ENCODE data around the gene GPT2. TPM values are rescaled to one million over a fixed set of nuclear protein-coding genes. Genes with fewer than 3 reads are reported as not detected.

The GPT2 gene
- total RNA-seq, 1 experiment from 2014 or later, result 12.7 TPM

DNA sequence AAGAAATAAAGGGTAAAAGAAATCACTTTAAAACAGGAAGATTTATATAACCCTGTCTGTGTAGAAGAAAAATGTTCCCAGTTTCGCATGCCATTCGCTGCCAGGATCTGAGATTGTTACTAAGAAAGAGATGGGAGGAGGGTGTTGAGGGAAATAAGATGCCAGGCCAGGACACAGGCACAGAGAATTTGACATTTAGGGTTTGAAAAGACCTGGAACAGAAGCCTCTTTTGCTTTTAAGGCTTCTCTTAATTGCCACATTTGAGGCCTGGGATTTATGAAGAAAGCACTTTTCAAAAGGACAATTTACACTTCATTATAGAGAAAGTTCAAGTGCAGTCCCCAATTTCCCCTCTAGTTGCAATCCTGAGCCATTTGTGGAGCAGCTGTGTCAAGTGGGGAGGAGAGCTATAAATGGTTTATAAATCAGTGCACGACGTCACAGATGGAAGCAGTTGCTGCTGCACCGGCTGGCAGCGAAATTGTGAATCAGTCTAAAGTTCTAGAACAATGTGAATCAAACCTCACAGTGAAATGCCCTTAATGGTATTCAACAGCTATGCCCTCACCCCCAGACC is 26.7 kb upstream of the GPT2 start:
- Histone ChIP-seq H3K4me3 (ENCODE audit: low read depth in 2 of 2, low read length in 2 of 2) (no peak overlapping the region), H3K4me1 (ENCODE audit: control insufficient read depth, insufficient read depth, low read length) (no peaks in the 10 kb centered on the region), H3K27ac (ENCODE audit: low read length) (no peak overlapping the region), H3K36me3 (ENCODE audit: control insufficient read depth, insufficient read depth, low read length) (no peaks in the 10 kb centered on the region), H3K27me3 (ENCODE audit: control insufficient read depth, insufficient read depth, low read length) (no peaks in the 10 kb centered on the region), H3K9me3 (ENCODE audit: control insufficient read depth, insufficient read depth, low read depth, low read length) (no peaks in the 10 kb centered on the region)
- ChIA-PET POLR2A (no interaction called here), CTCF (no interaction called here)
- no peak for TF ChIP-seq SIN3A (IDR thresholded peaks at IDR 0.05; ENCODE audit: borderline replicate concordance, insufficient read depth, low read depth, low read length)
- TF ChIP-seq, protein P1, sequence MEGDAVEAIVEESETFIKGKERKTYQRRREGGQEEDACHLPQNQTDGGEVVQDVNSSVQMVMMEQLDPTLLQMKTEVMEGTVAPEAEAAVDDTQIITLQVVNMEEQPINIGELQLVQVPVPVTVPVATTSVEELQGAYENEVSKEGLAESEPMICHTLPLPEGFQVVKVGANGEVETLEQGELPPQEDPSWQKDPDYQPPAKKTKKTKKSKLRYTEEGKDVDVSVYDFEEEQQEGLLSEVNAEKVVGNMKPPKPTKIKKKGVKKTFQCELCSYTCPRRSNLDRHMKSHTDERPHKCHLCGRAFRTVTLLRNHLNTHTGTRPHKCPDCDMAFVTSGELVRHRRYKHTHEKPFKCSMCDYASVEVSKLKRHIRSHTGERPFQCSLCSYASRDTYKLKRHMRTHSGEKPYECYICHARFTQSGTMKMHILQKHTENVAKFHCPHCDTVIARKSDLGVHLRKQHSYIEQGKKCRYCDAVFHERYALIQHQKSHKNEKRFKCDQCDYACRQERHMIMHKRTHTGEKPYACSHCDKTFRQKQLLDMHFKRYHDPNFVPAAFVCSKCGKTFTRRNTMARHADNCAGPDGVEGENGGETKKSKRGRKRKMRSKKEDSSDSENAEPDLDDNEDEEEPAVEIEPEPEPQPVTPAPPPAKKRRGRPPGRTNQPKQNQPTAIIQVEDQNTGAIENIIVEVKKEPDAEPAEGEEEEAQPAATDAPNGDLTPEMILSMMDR (IDR thresholded peaks at IDR 0.05), result peak; percentile 29; the same call in 1 of the 2 replicates
- no TSS peak for BruUV-seq (replicated peaks)
- in situ Hi-C loops (cut with HindIII; ENCODE audit: low pct_unique_long_range_greater_than_20kb, low sequenced_read_pairs), result no loop called here
- intact Hi-C loops (cut with micrococcal nuclease; ENCODE audit: unreplicated experiment), result no loop called here
- ATAC-seq, result no peak
- no peak for DNase-seq (ENCODE audit: low read depth, low spot score)

- DNase-seq (ENCODE audit: low read depth, low spot score), result no peak
- Histone ChIP-seq H3K9me3 (ENCODE audit: control insufficient read depth, insufficient read depth, low read depth, low read length) (no peaks in the 10 kb centered on the region), H3K4me1 (ENCODE audit: control insufficient read depth, insufficient read depth, low read length) (no peaks in the 10 kb centered on the region), H3K27ac (ENCODE audit: low read length) (no peak overlapping the region), H3K4me3 (ENCODE audit: low read depth in 2 of 2, low read length in 2 of 2) (no peak overlapping the region), H3K36me3 (ENCODE audit: control insufficient read depth, insufficient read depth, low read length) (no peaks in the 10 kb centered on the region), H3K27me3 (ENCODE audit: control insufficient read depth, insufficient read depth, low read length) (no peaks in the 10 kb centered on the region)
- ChIA-PET POLR2A (no interaction called here), CTCF (no interaction called here)
- TF ChIP-seq POLR2AphosphoS5 (IDR thresholded peaks at IDR 0.05; ENCODE audit: low read depth, low read length), result no peak
- no peak for TF ChIP-seq TCF7L2 (IDR thresholded peaks at IDR 0.05; ENCODE audit: low read depth, low read length)
- TF ChIP-seq, protein P1 (IDR thresholded peaks at IDR 0.05), result no peak
- in situ Hi-C loops (cut with HindIII; ENCODE audit: low pct_unique_long_range_greater_than_20kb, low sequenced_read_pairs) (no loop called here), intact Hi-C loops (cut with micrococcal nuclease; ENCODE audit: unreplicated experiment) (no loop called here)
- ATAC-seq, result no peak
- no TSS peak for BruUV-seq (replicated peaks)
Measured at GRCh38 chr16:46858151-46858550, 26.0 kb upstream of the GPT2 start.

DNA sequence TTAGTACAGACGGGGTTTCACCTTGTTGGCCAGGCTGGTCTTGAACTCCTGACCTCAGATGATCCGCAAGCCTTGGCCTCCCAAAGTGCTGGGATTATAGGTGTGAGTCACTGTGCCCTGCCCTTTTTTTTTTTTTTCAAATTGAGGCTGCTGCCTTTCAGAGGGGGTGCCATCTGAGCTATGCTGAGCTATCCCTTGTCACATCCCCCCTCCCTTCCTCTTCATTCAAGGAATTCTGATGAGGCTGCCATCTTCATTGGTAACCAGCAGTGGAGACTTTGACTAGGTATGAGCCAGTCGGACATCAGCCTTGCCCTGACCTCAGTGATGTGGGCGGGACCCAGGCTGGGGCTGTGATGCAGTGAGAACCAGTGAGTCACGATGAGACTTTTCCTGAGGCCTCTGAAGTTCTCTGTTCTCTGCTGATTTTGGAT is 24.4 kb upstream of the GPT2 start:
- H3K9me3 ChIP-seq (ENCODE audit: control insufficient read depth, insufficient read depth, low read depth, low read length), result no peaks in the 10 kb centered on the region
- no TSS peak for BruUV-seq (replicated peaks)
- DNase-seq (ENCODE audit: low read depth, low spot score) (peak; percentile 61), ATAC-seq (peak; percentile 81; the same call in 1 of the 2 replicates)
- TF ChIP-seq, protein P1 (IDR thresholded peaks at IDR 0.05), result no peak
- no peak for TF ChIP-seq POLR2AphosphoS5 (IDR thresholded peaks at IDR 0.05; ENCODE audit: low read depth, low read length)
- TF ChIP-seq, protein P2, sequence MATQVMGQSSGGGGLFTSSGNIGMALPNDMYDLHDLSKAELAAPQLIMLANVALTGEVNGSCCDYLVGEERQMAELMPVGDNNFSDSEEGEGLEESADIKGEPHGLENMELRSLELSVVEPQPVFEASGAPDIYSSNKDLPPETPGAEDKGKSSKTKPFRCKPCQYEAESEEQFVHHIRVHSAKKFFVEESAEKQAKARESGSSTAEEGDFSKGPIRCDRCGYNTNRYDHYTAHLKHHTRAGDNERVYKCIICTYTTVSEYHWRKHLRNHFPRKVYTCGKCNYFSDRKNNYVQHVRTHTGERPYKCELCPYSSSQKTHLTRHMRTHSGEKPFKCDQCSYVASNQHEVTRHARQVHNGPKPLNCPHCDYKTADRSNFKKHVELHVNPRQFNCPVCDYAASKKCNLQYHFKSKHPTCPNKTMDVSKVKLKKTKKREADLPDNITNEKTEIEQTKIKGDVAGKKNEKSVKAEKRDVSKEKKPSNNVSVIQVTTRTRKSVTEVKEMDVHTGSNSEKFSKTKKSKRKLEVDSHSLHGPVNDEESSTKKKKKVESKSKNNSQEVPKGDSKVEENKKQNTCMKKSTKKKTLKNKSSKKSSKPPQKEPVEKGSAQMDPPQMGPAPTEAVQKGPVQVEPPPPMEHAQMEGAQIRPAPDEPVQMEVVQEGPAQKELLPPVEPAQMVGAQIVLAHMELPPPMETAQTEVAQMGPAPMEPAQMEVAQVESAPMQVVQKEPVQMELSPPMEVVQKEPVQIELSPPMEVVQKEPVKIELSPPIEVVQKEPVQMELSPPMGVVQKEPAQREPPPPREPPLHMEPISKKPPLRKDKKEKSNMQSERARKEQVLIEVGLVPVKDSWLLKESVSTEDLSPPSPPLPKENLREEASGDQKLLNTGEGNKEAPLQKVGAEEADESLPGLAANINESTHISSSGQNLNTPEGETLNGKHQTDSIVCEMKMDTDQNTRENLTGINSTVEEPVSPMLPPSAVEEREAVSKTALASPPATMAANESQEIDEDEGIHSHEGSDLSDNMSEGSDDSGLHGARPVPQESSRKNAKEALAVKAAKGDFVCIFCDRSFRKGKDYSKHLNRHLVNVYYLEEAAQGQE (IDR thresholded peaks at IDR 0.05; ENCODE audit: insufficient read depth in 1 of 2, low read depth in 2 of 2, low read length in 1 of 2), result no peak
- TF ChIP-seq TCF7L2 (IDR thresholded peaks at IDR 0.05; ENCODE audit: low read depth, low read length), result no peak
- no peak for TF ChIP-seq SIN3A (IDR thresholded peaks at IDR 0.05; ENCODE audit: borderline replicate concordance, insufficient read depth, low read depth, low read length)
- ChIA-PET CTCF (no interaction called here), POLR2A (no interaction called here)
- H3K4me3 ChIP-seq (ENCODE audit: low read depth in 2 of 2, low read length in 2 of 2), result no peak overlapping the region
- intact Hi-C loops (cut with micrococcal nuclease; ENCODE audit: unreplicated experiment), result no loop called here
- in situ Hi-C loops (cut with HindIII; ENCODE audit: low pct_unique_long_range_greater_than_20kb, low sequenced_read_pairs), result no loop called here
- no peaks in the 10 kb centered on the region for H3K4me1 ChIP-seq (ENCODE audit: control insufficient read depth, insufficient read depth, low read length)
- no peaks in the 10 kb centered on the region for H3K36me3 ChIP-seq (ENCODE audit: control insufficient read depth, insufficient read depth, low read length)
- H3K27me3 ChIP-seq (ENCODE audit: control insufficient read depth, insufficient read depth, low read length), result no peaks in the 10 kb centered on the region
- no peak overlapping the region for H3K27ac ChIP-seq (ENCODE audit: low read length)
